HG03354 (cell line): ENCODE data around the gene LDHD.
A peak's percentile ranks its signal among the peaks of the same experiment; 100 is the strongest.
"Not testable (repeated sequence)": the region's sequence is repeated elsewhere in the genome, so short reads cannot be mapped to it uniquely, and the experiment has no call there.

ENCODE experiments used
- ATAC-seq: cut with Tn5 transposase; IDR thresholded peaks from one replicate; pipeline ENCODE4 v1.9.1; 2021; ENCODE audit warnings: mild to moderate bottlenecking; ENCODE audit not compliant: unreplicated experiment, poor library complexity, severe bottlenecking

LDHD gene

GRCh38 chr16:75101635-75102034, 14.9 kb downstream of the LDHD start:
- ATAC-seq: no peak

DNA sequence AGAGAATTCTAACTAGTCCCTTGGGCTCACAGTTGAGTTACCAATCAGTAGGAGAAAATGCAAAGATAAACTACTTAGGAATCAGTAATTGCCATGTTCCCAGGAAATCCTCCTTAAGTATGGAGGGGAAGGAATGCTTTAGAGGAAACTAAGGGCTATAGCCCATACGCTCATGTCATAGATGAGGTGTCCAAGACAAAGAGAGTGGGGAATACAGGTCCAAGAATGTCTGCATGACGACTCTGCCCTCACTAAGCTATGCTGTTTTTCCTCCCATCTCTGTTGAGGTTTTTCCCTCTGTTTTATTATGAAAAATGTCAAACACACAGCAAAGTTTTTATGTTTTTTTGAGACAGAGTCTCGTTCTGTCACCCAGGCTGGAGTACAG, 16.0 kb downstream of the LDHD start:
- ATAC-seq: no peak

GRCh38 chr16:75099738-75100602, 16.6 kb downstream of the LDHD start:
- ATAC-seq: peak; percentile 61

- peak; percentile 2 for ATAC-seq
These were observed 17.4 kb downstream of the LDHD start for GRCh38 chr16:75099075-75099667.

- ATAC-seq: peak; percentile 71
These were observed 18.4 kb downstream of the LDHD start for GRCh38 chr16:75097941-75098901.

DNA sequence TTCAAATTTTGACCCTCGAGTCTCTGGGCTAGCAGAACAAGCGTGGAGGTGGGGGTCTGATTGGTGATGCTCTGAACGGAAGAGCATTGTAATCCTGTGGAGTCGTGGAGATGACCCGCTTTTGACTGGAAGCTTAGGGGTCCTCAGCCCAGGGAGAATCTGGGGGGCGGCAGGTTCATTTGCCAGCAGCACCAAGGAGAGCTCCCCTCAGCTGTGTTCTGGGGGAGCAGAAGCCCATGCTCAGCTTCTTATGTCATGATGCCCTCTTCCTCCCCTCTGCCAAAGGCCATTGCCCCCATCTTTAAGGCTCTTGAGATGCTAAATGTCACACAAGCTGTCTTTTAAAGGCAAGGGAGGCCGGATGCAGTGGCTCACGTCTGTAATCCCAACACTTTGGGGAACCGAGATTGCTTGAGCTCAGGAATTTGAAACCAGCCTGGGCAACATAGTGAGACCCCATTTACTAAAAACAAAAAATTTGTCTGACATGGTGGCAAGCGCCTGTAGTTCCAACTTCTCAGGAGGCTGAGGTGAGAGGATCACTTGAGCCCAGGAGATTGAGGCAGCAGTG, 19.3 kb downstream of the LDHD start:
- no peak for ATAC-seq

DNA sequence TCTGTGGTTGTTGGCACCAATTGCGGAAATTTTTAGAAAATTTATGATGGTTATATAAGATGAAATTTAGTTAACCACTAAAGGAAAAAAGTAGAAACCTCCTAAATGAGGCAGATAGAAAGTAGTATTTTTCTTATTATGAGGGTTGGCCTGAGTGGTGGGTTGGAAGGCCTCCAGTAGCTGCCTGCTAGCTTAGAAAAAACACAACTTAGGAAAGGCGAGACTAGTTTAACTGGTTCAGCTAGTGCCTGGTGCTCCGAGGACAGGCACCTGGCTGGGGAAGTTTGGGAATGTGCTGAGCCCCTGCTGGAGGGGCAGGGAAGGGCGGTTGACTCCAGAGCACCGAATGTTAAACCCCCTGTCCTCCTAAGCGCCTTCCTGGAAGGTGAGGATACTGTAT, 19.9 kb downstream of the LDHD start:
- ATAC-seq: no peak

DNA sequence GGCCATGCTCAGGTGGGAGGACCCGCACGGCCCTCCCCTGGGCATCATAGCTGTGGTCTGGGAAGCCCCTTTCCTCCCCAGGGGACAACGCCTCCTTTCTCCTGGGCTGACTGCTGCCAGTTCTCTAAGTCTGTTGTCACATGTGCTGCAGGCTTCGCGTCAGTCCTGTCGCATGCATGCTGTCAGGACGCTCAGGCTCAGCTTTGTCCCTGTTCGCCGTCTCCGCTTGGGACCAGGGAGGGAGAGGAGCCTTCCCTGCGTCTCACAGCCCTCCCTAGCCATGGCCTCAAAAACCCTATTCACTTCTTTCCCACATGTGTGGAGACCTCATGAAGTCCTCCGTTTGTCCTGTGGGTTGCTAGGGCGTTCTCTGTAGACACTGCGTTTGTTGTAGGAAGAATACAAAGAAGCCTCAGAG, 21.4 kb downstream of the LDHD start:
- no peak for ATAC-seq

- no peak for ATAC-seq
These were observed 22.7 kb downstream of the LDHD start for GRCh38 chr16:75093598-75094540.

DNA sequence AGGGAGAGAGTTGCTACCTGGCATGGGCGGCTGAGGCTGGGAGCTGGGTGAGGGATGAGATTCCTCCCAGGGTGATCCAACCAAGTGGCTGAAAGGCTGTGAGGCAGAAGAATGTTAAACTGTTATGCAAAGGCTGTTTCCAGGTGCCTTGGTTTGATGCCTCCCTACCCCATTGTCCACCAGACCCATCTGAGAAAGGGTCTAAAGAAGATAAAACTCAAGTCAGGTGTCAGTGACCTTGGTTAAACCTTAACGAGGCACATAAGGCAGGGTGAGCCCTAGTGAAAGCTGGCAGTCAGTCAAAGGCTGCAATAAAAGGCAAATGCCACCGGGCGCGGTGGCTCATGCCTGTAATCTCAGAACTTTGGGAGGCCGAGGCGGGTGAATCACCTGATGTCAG, 23.8 kb downstream of the LDHD start:
- no peak for ATAC-seq

DNA sequence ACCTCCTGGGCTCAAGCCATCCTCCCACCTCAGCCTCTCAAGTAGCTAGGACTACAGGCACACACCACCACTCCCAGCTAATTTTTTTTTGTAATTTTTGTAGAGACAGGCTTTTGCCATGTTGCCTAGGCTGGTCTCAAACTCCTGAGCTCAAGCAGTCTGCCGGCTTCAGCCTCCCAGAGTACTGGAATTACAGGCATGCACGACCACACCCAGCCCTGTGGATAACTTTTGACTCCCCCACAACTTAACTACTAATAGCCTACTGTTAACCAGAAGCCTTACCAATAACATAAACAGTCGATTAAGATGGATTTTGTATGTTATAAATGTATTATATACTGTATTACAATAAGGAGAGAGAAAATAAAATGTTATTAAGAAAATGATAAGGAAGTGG, 25.0 kb downstream of the LDHD start:
- ATAC-seq: not testable (repeated sequence)

DNA sequence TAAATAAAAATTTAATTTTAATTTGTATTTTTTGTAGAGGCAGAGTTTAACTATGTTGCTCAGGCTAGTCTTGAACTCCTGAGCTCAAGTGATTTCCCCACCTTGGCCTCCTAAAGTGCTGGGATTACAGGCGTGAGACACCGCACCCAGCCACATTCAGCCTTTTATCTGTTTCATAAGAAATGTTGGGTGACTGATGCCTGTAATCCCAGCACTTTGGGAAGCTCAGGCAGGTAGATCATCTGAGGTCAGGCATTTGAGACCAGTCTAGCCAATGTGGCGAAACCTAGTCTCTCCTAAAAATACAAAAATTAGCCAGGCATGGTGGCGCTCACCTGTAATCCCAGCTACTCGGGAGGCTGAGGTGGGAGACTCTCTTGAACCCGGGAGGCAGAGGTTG, 25.7 kb downstream of the LDHD start:
- ATAC-seq: not testable (repeated sequence)

DNA sequence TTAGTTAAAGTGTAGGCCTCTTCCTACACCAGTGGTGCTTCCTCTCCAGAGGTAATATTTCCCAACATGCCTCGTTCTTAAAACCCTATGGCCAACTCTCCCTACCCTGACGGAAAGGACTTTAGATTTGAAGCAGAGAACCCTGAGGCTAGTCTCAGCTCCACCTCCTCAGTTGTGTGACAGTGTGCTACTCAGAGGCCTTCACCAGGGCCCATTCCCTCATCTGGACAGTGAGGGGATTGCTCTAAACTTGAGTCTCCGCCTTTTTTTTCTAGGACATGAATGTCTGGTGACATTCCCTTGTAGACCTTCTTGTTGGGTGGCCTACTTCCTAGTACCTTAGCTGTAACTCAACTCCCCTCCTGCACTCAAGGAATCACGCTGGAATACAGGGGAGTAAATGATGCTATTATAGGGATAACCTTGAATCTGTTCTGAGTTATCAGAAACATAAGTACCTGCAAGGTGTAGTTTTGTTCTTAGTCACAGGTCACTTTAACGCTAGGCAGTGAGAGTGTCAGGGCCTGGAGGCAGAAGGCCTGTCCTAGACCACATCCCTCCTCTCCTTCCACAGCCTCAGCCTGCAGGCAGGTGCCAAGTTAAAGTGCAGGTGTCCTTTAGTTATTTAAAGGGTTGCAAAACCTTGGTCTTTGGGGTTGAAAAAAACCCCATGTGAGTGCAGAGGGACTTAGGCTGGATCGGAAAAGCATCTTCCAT, 26.9 kb downstream of the LDHD start:
- no peak for ATAC-seq

- no peak for ATAC-seq
These were observed 27.6 kb downstream of the LDHD start for GRCh38 chr16:75088934-75089333.

DNA sequence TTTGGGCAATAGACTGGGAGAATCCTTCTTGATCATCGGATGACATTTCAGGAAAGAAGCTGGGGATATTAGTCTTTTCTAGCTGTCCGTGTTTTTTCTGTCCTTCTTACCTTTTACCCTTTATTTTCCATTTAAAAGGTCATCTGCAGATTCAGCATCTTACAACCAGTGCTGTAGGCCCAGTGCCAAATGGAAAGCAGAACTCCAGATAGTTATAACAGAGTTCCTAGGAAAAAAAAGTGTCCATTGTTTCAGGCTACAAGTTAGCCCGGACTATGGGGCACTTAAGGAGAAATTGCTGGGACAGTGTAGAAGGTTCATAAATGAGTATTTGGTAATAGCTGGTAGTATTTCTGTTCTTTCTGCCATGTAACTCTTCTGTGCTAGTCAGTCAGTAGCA, 28.4 kb downstream of the LDHD start:
- ATAC-seq: no peak

DNA sequence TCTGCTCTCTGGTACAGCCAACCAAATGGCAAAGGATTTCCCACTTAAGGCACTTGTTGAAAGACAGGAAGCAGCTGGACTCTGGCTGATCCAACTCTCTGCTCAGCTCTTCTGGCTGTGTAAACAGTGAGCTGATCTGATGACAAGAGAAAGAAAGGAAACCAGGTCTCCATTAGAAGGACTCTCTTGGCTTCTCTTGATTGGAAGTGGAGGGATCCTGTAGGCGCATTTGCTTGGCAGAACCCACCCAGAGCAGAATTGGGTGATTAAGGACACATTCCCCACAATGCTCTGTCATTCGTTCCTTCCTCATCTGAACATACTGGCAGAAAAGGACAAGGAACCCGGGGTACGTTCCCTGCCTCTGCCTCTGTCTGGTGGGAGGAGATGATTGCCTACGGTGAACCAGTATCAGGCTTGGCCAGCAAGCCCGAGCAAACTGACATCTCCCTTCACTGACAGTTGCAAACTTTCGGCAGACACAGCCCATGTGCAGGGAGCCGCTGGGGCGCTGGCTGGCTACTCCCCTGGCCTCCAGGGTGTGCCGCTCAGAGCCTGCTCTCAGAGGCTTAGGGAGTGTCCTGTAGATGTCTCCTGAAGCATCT, 29.1 kb downstream of the LDHD start:
- ATAC-seq: no peak

DNA sequence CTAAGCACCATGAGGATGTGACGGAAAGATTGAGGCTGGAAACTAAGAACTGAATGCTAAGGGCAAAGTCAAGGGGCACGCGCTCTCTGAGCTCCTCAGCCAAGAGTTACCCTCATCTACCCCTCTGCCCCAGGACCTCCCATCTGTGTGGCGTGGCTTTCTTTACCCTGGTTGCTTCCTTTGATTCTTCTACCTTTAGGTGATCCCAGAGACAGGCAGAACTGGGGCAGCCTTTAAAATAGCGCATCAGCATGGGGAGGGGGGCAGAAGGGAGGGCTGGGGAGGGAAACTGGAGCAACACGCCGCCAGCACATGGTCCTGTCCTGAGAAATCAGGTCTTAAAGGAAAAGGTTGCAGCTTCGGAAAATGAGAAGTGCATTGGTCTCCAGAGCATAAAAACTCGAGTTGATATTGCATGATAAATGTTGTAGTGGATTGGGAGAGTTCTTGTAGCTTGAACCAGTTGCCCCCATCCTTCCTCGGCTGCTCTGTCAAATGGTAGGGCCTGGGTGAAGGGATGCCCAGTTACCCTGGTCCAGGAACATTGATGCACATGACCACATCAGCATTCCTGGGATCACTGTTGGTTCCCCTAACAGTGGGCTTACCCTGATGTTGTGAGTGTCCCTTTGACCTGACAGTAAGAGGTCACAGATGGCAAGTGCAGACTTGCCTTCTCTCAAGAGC, 29.7 kb downstream of the LDHD start:
- no peak for ATAC-seq
